Vagina (tissue), 2 donors: ENCODE measurements around the gene XPNPEP2.

Experiments
- CTCF ChIP-seq, 3 experiments: fragments of 450-650 bp in 2 of 3; fragments of 200-600 bp in 1 of 3; sonication (generic) in 1 of 3; IDR thresholded peaks; one replicate each; pipeline ENCODE4 v1.5.1; 2017 to 2019; ENCODE audit warnings: antibody characterized with exemption in 3 of 3, mild to moderate bottlenecking in 2 of 3, moderate library complexity in 2 of 3
- POLR2A ChIP-seq, 2 donors: fragments of 450-650 bp; IDR thresholded peaks; one replicate each; pipeline ENCODE4 v1.6.1; 2017; ENCODE audit warnings: antibody characterized with exemption in 2 of 2, mild to moderate bottlenecking in 2 of 2, moderate library complexity in 2 of 2

GRCh38 chrX:129781134-129781672, 42.4 kb downstream of the XPNPEP2 start:
- TF ChIP-seq CTCF (IDR thresholded peaks at IDR 0.05) (no peak), POLR2A (IDR thresholded peaks at IDR 0.05) (no peak)
